Karpas-422 (cell line): Measurements from ENCODE around the gene PDCD10. TPM values are rescaled to one million over a fixed set of nuclear protein-coding genes. Genes with fewer than 3 reads are reported as not detected.

Source experiments
- DNase-seq: peaks from one replicate; pipeline ENCODE4 v3.0.0-alpha.2; 2015
- H2AFZ ChIP-seq: fragments of 200-600 bp; sonication (generic); 2 replicates; pipeline ENCODE4 v1.6.1; 2014; ENCODE audit warnings: antibody characterized with exemption, low read length, mixed read lengths
- H3K27ac ChIP-seq: fragments of 200-600 bp; sonication (generic); 2 replicates; pipeline ENCODE4 v1.5.1; 2014; ENCODE audit warnings: mild to moderate bottlenecking, low read length, moderate library complexity
- H3K27me3 ChIP-seq: fragments of 200-600 bp; sonication (generic); 2 replicates; pipeline ENCODE4 v1.6.1; 2014; ENCODE audit warnings: low read length, mixed read lengths
- H3K36me3 ChIP-seq: fragments of 200-600 bp; sonication (generic); 2 replicates; pipeline ENCODE4 v1.6.1; 2014; ENCODE audit warnings: low read length, mixed read lengths; ENCODE audit not compliant: insufficient read depth
- H3K4me1 ChIP-seq: fragments of 200-600 bp; sonication (generic); 2 replicates; pipeline ENCODE4 v1.6.1; 2014; ENCODE audit warnings: mild to moderate bottlenecking, low read length, mixed read lengths
- H3K4me2 ChIP-seq: fragments of 200-600 bp; sonication (generic); 2 replicates; pipeline ENCODE4 v1.6.1; 2014; ENCODE audit warnings: low read length, low read depth, mild to moderate bottlenecking; ENCODE audit not compliant: poor library complexity, severe bottlenecking
- H3K4me3 ChIP-seq: fragments of 200-600 bp; sonication (generic); 2 replicates; pipeline ENCODE4 v1.5.1; 2014; ENCODE audit warnings: mild to moderate bottlenecking, antibody characterized with exemption, low read length, mixed read lengths
- H3K79me2 ChIP-seq: fragments of 200-600 bp; sonication (generic); 2 replicates; pipeline ENCODE4 v1.6.1; 2014; ENCODE audit warnings: mild to moderate bottlenecking, low read length, mixed read lengths
- H3K9ac ChIP-seq: fragments of 200-600 bp; sonication (generic); 2 replicates; pipeline ENCODE4 v1.6.0; 2014; ENCODE audit warnings: low read length
- H3K9me2 ChIP-seq: fragments of 200-600 bp; sonication (generic), shearing (Covaris generic); replicated peaks from 2 replicates; pipeline ENCODE4 v1.6.0; 2014; ENCODE audit warnings: mild to moderate bottlenecking, low read length, moderate library complexity; ENCODE audit not compliant: insufficient read depth
- H3K9me3 ChIP-seq: fragments of 300-700, 200-600 bp; sonication (generic); 2 replicates; pipeline ENCODE4 v1.6.1; 2014; ENCODE audit warnings: low read length, mixed read lengths
- H4K20me1 ChIP-seq: fragments of 200-600 bp; sonication (generic); 2 replicates; pipeline ENCODE4 v1.6.1; 2014; ENCODE audit warnings: mild to moderate bottlenecking, antibody characterized with exemption, low read length, low read depth; ENCODE audit not compliant: insufficient read depth
- total RNA-seq: library from RNA; depleted of rRNA; stranded (reverse); fragments of >200 nt; shearing (Covaris generic); gene quantifications from 2 replicates; pipeline ENCODE4 v1.2.3, GENCODE V29; 2014; ENCODE audit warnings: low replicate concordance; rRNA removed

PDCD10 gene
- 65.5 and 75.0 TPM in 2 replicates for total RNA-seq

- no peaks in the 10 kb centered on the region for H3K27me3 ChIP-seq
- peak within 1 kb of the TSS; percentile 91 for H3K4me2 ChIP-seq
- H3K79me2 ChIP-seq, result peaks cover 47% of the 10 kb centered on the region
- H3K4me3 ChIP-seq, result peak within 1 kb of the TSS; percentile 90
- H3K36me3 ChIP-seq, result peaks cover 6% of the 10 kb centered on the region; the same call in 1 of the 2 replicates
- H3K27ac ChIP-seq, result peak within 1 kb of the TSS; percentile 69
- peak within 1 kb of the TSS; percentile 90 for H2AFZ ChIP-seq
- DNase-seq, result peak; percentile 99
- H3K9me2 ChIP-seq, result no peaks in the 10 kb centered on the region
- peak within 1 kb of the TSS; percentile 84 for H3K9ac ChIP-seq
- H4K20me1 ChIP-seq, result peaks cover 15% of the 10 kb centered on the region; the same call in 1 of the 2 replicates
- H3K4me1 ChIP-seq, result peaks cover 54% of the 10 kb centered on the region
- no peaks in the 10 kb centered on the region for H3K9me3 ChIP-seq
Observed at GRCh38 chr3:167734498-167735232, at the start of gene PDCD10. Gene PDCD10 (minus strand): TSS chr3:167734892. CDS start chr3:167720157, 14,735 bp downstream.

- no peak for DNase-seq
- H2AFZ ChIP-seq, result no peak overlapping the region
- no peaks in the 10 kb centered on the region for H3K27me3 ChIP-seq
- no peaks in the 10 kb centered on the region for H4K20me1 ChIP-seq
- H3K79me2 ChIP-seq, result no peaks in the 10 kb centered on the region
- H3K4me3 ChIP-seq, result no peak overlapping the region
- H3K9me2 ChIP-seq, result no peaks in the 10 kb centered on the region
- no peaks in the 10 kb centered on the region for H3K9me3 ChIP-seq
- H3K4me2 ChIP-seq, result no peak overlapping the region
- H3K27ac ChIP-seq, result no peak overlapping the region
- no peaks in the 10 kb centered on the region for H3K36me3 ChIP-seq
- no peaks in the 10 kb centered on the region for H3K4me1 ChIP-seq
- H3K9ac ChIP-seq, result no peak overlapping the region
Observed at GRCh38 chr3:167783781-167784180, 49.1 kb upstream of the PDCD10 start.

GRCh38 chr3:167780214-167780883 is 45.7 kb upstream of the PDCD10 start:
- H3K9ac ChIP-seq, result no peak overlapping the region
- no peaks in the 10 kb centered on the region for H4K20me1 ChIP-seq
- no peaks in the 10 kb centered on the region for H3K36me3 ChIP-seq
- peaks cover 6% of the 10 kb centered on the region for H3K4me1 ChIP-seq
- no peak overlapping the region for H3K27ac ChIP-seq
- no peaks in the 10 kb centered on the region for H3K79me2 ChIP-seq
- H3K9me3 ChIP-seq, result no peaks in the 10 kb centered on the region
- H3K9me2 ChIP-seq, result no peaks in the 10 kb centered on the region
- no peak overlapping the region for H3K4me2 ChIP-seq
- H3K4me3 ChIP-seq, result no peak overlapping the region
- DNase-seq, result no peak
- no peak overlapping the region for H2AFZ ChIP-seq
- H3K27me3 ChIP-seq, result no peaks in the 10 kb centered on the region

- H2AFZ ChIP-seq, result no peak overlapping the region
- no peak for DNase-seq
- H3K9me2 ChIP-seq, result no peaks in the 10 kb centered on the region
- H3K9ac ChIP-seq, result no peak overlapping the region
- no peak overlapping the region for H3K4me3 ChIP-seq
- H3K9me3 ChIP-seq, result no peaks in the 10 kb centered on the region
- no peaks in the 10 kb centered on the region for H3K79me2 ChIP-seq
- no peaks in the 10 kb centered on the region for H4K20me1 ChIP-seq
- H3K4me2 ChIP-seq, result no peak overlapping the region
- H3K27ac ChIP-seq, result no peak overlapping the region
- H3K27me3 ChIP-seq, result no peaks in the 10 kb centered on the region
- peaks cover 6% of the 10 kb centered on the region for H3K4me1 ChIP-seq
- H3K36me3 ChIP-seq, result no peaks in the 10 kb centered on the region
Observed at GRCh38 chr3:167777356-167777755, 42.7 kb upstream of the PDCD10 start.

- Histone ChIP-seq H3K4me1 (peaks cover 6% of the 10 kb centered on the region), H3K27me3 (no peaks in the 10 kb centered on the region), H3K36me3 (no peaks in the 10 kb centered on the region), H2AFZ (no peak overlapping the region), H3K79me2 (no peaks in the 10 kb centered on the region), H4K20me1 (no peaks in the 10 kb centered on the region), H3K27ac (no peak overlapping the region), H3K9ac (no peak overlapping the region), H3K9me2 (no peaks in the 10 kb centered on the region), H3K4me2 (no peak overlapping the region), H3K9me3 (no peaks in the 10 kb centered on the region), H3K4me3 (no peak overlapping the region)
- DNase-seq, result no peak
Observed at GRCh38 chr3:167776066-167776685, 41.5 kb upstream of the PDCD10 start.

- no peak overlapping the region for H3K27ac ChIP-seq
- H3K9me3 ChIP-seq, result no peaks in the 10 kb centered on the region
- H3K9ac ChIP-seq, result no peak overlapping the region
- H3K27me3 ChIP-seq, result no peaks in the 10 kb centered on the region
- no peak for DNase-seq
- no peaks in the 10 kb centered on the region for H3K9me2 ChIP-seq
- H3K36me3 ChIP-seq, result no peaks in the 10 kb centered on the region
- H3K79me2 ChIP-seq, result no peaks in the 10 kb centered on the region
- H3K4me2 ChIP-seq, result no peak overlapping the region
- no peaks in the 10 kb centered on the region for H4K20me1 ChIP-seq
- peaks cover 6% of the 10 kb centered on the region for H3K4me1 ChIP-seq
- H3K4me3 ChIP-seq, result no peak overlapping the region
- H2AFZ ChIP-seq, result no peak overlapping the region
Observed at GRCh38 chr3:167773584-167773983, 38.9 kb upstream of the PDCD10 start.

- H3K9me3 ChIP-seq, result no peaks in the 10 kb centered on the region
- no peak overlapping the region for H3K9ac ChIP-seq
- H3K4me3 ChIP-seq, result no peak overlapping the region
- no peaks in the 10 kb centered on the region for H3K27me3 ChIP-seq
- no peak for DNase-seq
- no peaks in the 10 kb centered on the region for H4K20me1 ChIP-seq
- H3K27ac ChIP-seq, result no peak overlapping the region
- H3K36me3 ChIP-seq, result no peaks in the 10 kb centered on the region
- no peaks in the 10 kb centered on the region for H3K79me2 ChIP-seq
- H3K4me1 ChIP-seq, result peaks cover 6% of the 10 kb centered on the region
- no peak overlapping the region for H2AFZ ChIP-seq
- H3K9me2 ChIP-seq, result no peaks in the 10 kb centered on the region
- H3K4me2 ChIP-seq, result no peak overlapping the region
Observed at GRCh38 chr3:167772992-167773391, 38.3 kb upstream of the PDCD10 start.

GRCh38 chr3:167762296-167762695 is 27.6 kb upstream of the PDCD10 start:
- Histone ChIP-seq H3K4me3 (no peak overlapping the region), H3K4me1 (no peaks in the 10 kb centered on the region), H3K79me2 (no peaks in the 10 kb centered on the region)

More at GRCh38 chr3:167762296-167762695, 27.6 kb upstream of the PDCD10 start:
- no peak overlapping the region for H3K4me2 ChIP-seq
- H2AFZ ChIP-seq, result no peak overlapping the region
- no peaks in the 10 kb centered on the region for H4K20me1 ChIP-seq
- DNase-seq, result no peak
- no peaks in the 10 kb centered on the region for H3K9me2 ChIP-seq
- no peaks in the 10 kb centered on the region for H3K36me3 ChIP-seq
- no peaks in the 10 kb centered on the region for H3K27me3 ChIP-seq
- no peaks in the 10 kb centered on the region for H3K9me3 ChIP-seq
- H3K9ac ChIP-seq, result no peak overlapping the region
- H3K27ac ChIP-seq, result no peak overlapping the region
